ENCODE results near the gene PLD4. TPM values are rescaled to one million over a fixed set of nuclear protein-coding genes. Genes with fewer than 3 reads are reported as not detected.

PLD4 gene
- total RNA-seq, 1 donor from 2014 or later = 0.27 TPM

GRCh38 chr14:104923640-104924420 is 849 bp upstream of the PLD4 start:
- ATAC-seq = no peak
- intact Hi-C loops (cut with micrococcal nuclease) = no loop called here
- no peak for DNase-seq

- no peak for ATAC-seq
- intact Hi-C loops (cut with micrococcal nuclease) = no loop called here
- no peak for DNase-seq
Observed at GRCh38 chr14:104925214-104925854, 655 bp downstream of the PLD4 start.

- intact Hi-C loops (cut with micrococcal nuclease) = no loop called here
- DNase-seq (no peak), ATAC-seq (no peak)
Observed at GRCh38 chr14:104925855-104926609, 1.4 kb downstream of the PLD4 start.

GRCh38 chr14:104926619-104927431 is 2.1 kb downstream of the PLD4 start:
- DNase-seq (no peak), ATAC-seq (no peak)
- intact Hi-C loops (cut with micrococcal nuclease) = no loop called here

- ATAC-seq = no peak
- intact Hi-C loops (cut with micrococcal nuclease) = no loop called here
- no peak for DNase-seq
Observed at GRCh38 chr14:104927432-104927816, 2.7 kb downstream of the PLD4 start.

GRCh38 chr14:104927901-104928300 is 3.2 kb downstream of the PLD4 start:
- no peak for ATAC-seq
- DNase-seq = no peak
- intact Hi-C loops (cut with micrococcal nuclease) = no loop called here

GRCh38 chr14:104928391-104929133 is 3.9 kb downstream of the PLD4 start:
- ATAC-seq = no peak
- no peak for DNase-seq
- intact Hi-C loops (cut with micrococcal nuclease) = no loop called here

GRCh38 chr14:104929268-104930230 is 4.9 kb downstream of the PLD4 start:
- DNase-seq (no peak), ATAC-seq (no peak)
- intact Hi-C loops (cut with micrococcal nuclease) = no loop called here

GRCh38 chr14:104930526-104931303 is 6.0 kb downstream of the PLD4 start:
- DNase-seq (no peak), ATAC-seq (no peak)
- intact Hi-C loops (cut with micrococcal nuclease) = no loop called here

- intact Hi-C loops (cut with micrococcal nuclease) = no loop called here
- no peak for DNase-seq
- ATAC-seq = no peak
Observed at GRCh38 chr14:104931304-104931770, 6.7 kb downstream of the PLD4 start.

GRCh38 chr14:104931771-104932675 is 7.3 kb downstream of the PLD4 start:
- DNase-seq = no peak
- intact Hi-C loops (cut with micrococcal nuclease) = no loop called here
- peak; percentile 2 for ATAC-seq

- DNase-seq (peak; percentile 94), ATAC-seq (peak; percentile 89)
- intact Hi-C loops (cut with micrococcal nuclease) = no loop called here
Observed at GRCh38 chr14:104932676-104933631, 8.3 kb downstream of the PLD4 start.

GRCh38 chr14:104933746-104934733 is 9.4 kb downstream of the PLD4 start:
- ATAC-seq (no peak), DNase-seq (no peak)
- intact Hi-C loops (cut with micrococcal nuclease) = no loop called here

Measured in left ventricle myocardium superior (tissue), 1 donor.